ENCODE results near the gene HOXA9. TPM values are rescaled to one million over a fixed set of nuclear protein-coding genes. Genes with fewer than 3 reads are reported as not detected.

The HOXA9 gene
- polyA plus RNA-seq, 6 donors from 2014 or later, result not detected

GRCh38 chr7:27205325-27206280 is 40.3 kb upstream of the HOXA9 start:
- DNase-seq, result no peak
- H3K4me3 Mint-ChIP-seq, result peak overlapping the region in 5 of 8 donors; percentile 14 to 78 (median 42)
- no peak for ATAC-seq (ENCODE audit: low read depth in 2 of 2)
- peaks cover 92 to 98% (median 96%) of the 10 kb centered on the region in 3 donors for H3K27me3 Mint-ChIP-seq
- H3K9me3 Mint-ChIP-seq, result peaks cover 0 to 29% (median 9%) of the 10 kb centered on the region in 7 donors
- H3K36me3 Mint-ChIP-seq, result peaks cover 0 to 5% of the 10 kb centered on the region in 2 donors
- H3K27ac Mint-ChIP-seq, result peak overlapping the region in 3 of 6 donors; percentile 76 to 98 (median 95)
- H3K4me1 Mint-ChIP-seq, result peaks cover 30 to 45% (median 32%) of the 10 kb centered on the region in 3 donors

- peaks cover 0 to 30% (median 9%) of the 10 kb centered on the region in 7 donors for H3K9me3 Mint-ChIP-seq
- H3K27me3 Mint-ChIP-seq, result peaks cover 88 to 98% (median 96%) of the 10 kb centered on the region in 3 donors
- DNase-seq (no peak), ATAC-seq (ENCODE audit: low read depth in 2 of 2) (no peak)
- H3K4me3 Mint-ChIP-seq, result peak overlapping the region in 6 of 8 donors; percentile 18 to 85 (median 56)
- H3K4me1 Mint-ChIP-seq, result peaks cover 28 to 42% (median 33%) of the 10 kb centered on the region in 3 donors
- peaks cover 0 to 5% of the 10 kb centered on the region in 2 donors for H3K36me3 Mint-ChIP-seq
- peak overlapping the region in 4 of 6 donors; percentile 12 to 86 (median 50) for H3K27ac Mint-ChIP-seq
These were observed 39.5 kb upstream of the HOXA9 start for GRCh38 chr7:27204851-27205322.

GRCh38 chr7:27203964-27204594 is 38.7 kb upstream of the HOXA9 start:
- ATAC-seq (ENCODE audit: low read depth in 2 of 2) (no peak), DNase-seq (no peak)
- Mint-ChIP-seq H3K4me1 (peaks cover 30 to 42% (median 36%) of the 10 kb centered on the region in 3 donors), H3K4me3 (peak overlapping the region in 2 of 8 donors; percentile 19 to 85), H3K27ac (peak overlapping the region in 5 of 6 donors; percentile 52 to 96 (median 86)), H3K9me3 (peaks cover 0 to 30% (median 9%) of the 10 kb centered on the region in 7 donors), H3K36me3 (peaks cover 0 to 5% of the 10 kb centered on the region in 2 donors), H3K27me3 (peaks cover 80 to 96% (median 93%) of the 10 kb centered on the region in 3 donors)

GRCh38 chr7:27203365-27203953 is 38.1 kb upstream of the HOXA9 start:
- peaks cover 0 to 30% (median 9%) of the 10 kb centered on the region in 7 donors for H3K9me3 Mint-ChIP-seq
- DNase-seq, result no peak
- H3K4me1 Mint-ChIP-seq, result peaks cover 30 to 43% (median 42%) of the 10 kb centered on the region in 3 donors
- peaks cover 0 to 5% of the 10 kb centered on the region in 2 donors for H3K36me3 Mint-ChIP-seq
- ATAC-seq (ENCODE audit: low read depth in 2 of 2), result no peak
- H3K27ac Mint-ChIP-seq, result peak overlapping the region in 2 of 6 donors; percentile 52 to 72
- peak overlapping the region in 3 of 8 donors; percentile 25 to 85 (median 37) for H3K4me3 Mint-ChIP-seq
- H3K27me3 Mint-ChIP-seq, result peaks cover 75 to 96% (median 93%) of the 10 kb centered on the region in 3 donors

- Mint-ChIP-seq H3K27ac (peak overlapping the region in 2 of 6 donors; percentile 50 to 79), H3K36me3 (peaks cover 0 to 5% of the 10 kb centered on the region in 2 donors), H3K4me1 (peaks cover 35 to 48% (median 48%) of the 10 kb centered on the region in 3 donors), H3K27me3 (peaks cover 75 to 96% (median 94%) of the 10 kb centered on the region in 3 donors), H3K9me3 (peaks cover 0 to 30% (median 13%) of the 10 kb centered on the region in 7 donors), H3K4me3 (peak overlapping the region in 4 of 8 donors; percentile 37 to 85 (median 52))
- no peak for DNase-seq
- ATAC-seq (ENCODE audit: low read depth in 2 of 2), result no peak
These were observed 37.5 kb upstream of the HOXA9 start for GRCh38 chr7:27202862-27203134.

- H3K36me3 Mint-ChIP-seq, result peaks cover 0 to 9% of the 10 kb centered on the region in 2 donors
- peak overlapping the region in 2 of 6 donors; percentile 74 to 97 for H3K27ac Mint-ChIP-seq
- H3K4me1 Mint-ChIP-seq, result peaks cover 35 to 48% (median 48%) of the 10 kb centered on the region in 3 donors
- peaks cover 75 to 96% (median 94%) of the 10 kb centered on the region in 3 donors for H3K27me3 Mint-ChIP-seq
- ATAC-seq (ENCODE audit: low read depth in 2 of 2), result no peak
- H3K9me3 Mint-ChIP-seq, result peaks cover 0 to 30% (median 13%) of the 10 kb centered on the region in 7 donors
- peak overlapping the region in 5 of 8 donors; percentile 70 to 86 (median 83) for H3K4me3 Mint-ChIP-seq
- no peak for DNase-seq
These were observed 36.9 kb upstream of the HOXA9 start for GRCh38 chr7:27202018-27202861.

GRCh38 chr7:27201580-27202017 is 36.3 kb upstream of the HOXA9 start:
- Mint-ChIP-seq H3K36me3 (peaks cover 0 to 9% of the 10 kb centered on the region in 2 donors), H3K27ac (peak overlapping the region in 3 of 6 donors; percentile 24 to 97 (median 74))

GRCh38 chr7:27200761-27201579 is 35.6 kb upstream of the HOXA9 start:
- DNase-seq, result peak; percentile 48
- H3K9me3 Mint-ChIP-seq, result peaks cover 0 to 22% (median 10%) of the 10 kb centered on the region in 7 donors
- peaks cover 0 to 6% of the 10 kb centered on the region in 2 donors for H3K36me3 Mint-ChIP-seq
- H3K27ac Mint-ChIP-seq, result peak overlapping the region in 4 of 6 donors; percentile 22 to 97 (median 57)
- H3K4me1 Mint-ChIP-seq, result peaks cover 35 to 47% (median 46%) of the 10 kb centered on the region in 3 donors
- peak overlapping the region; percentile 54 to 90 (median 83) for H3K4me3 Mint-ChIP-seq
- H3K27me3 Mint-ChIP-seq, result peaks cover 72 to 94% (median 87%) of the 10 kb centered on the region in 3 donors
- peak; percentile 63 to 75 for ATAC-seq (ENCODE audit: low read depth in 2 of 2)

More at GRCh38 chr7:27201580-27202017, 36.3 kb upstream of the HOXA9 start:
- ATAC-seq (ENCODE audit: low read depth in 2 of 2) (no peak), DNase-seq (no peak)
- H3K27me3 Mint-ChIP-seq, result peaks cover 72 to 94% (median 88%) of the 10 kb centered on the region in 3 donors
- H3K4me3 Mint-ChIP-seq, result peak overlapping the region; percentile 54 to 90 (median 83)
- H3K4me1 Mint-ChIP-seq, result peaks cover 35 to 48% (median 48%) of the 10 kb centered on the region in 3 donors
- H3K9me3 Mint-ChIP-seq, result peaks cover 0 to 28% (median 12%) of the 10 kb centered on the region in 7 donors

GRCh38 chr7:27199849-27200760 is 34.8 kb upstream of the HOXA9 start, which contains the start of gene HOXA13:
TSS of gene HOXA13 (minus strand) at chr7:27200091. CDS start at chr7:27200077, 14 bp downstream.
- peak; percentile 38 to 47 for ATAC-seq (ENCODE audit: low read depth in 2 of 2)
- Mint-ChIP-seq H3K4me3 (peak within 1 kb of the TSS; percentile 81 to 91 (median 86)), H3K27me3 (peaks cover 72 to 94% (median 78%) of the 10 kb centered on the region in 3 donors), H3K9me3 (peaks cover 0 to 19% (median 10%) of the 10 kb centered on the region in 7 donors), H3K4me1 (peaks cover 32 to 40% (median 40%) of the 10 kb centered on the region in 3 donors), H3K36me3 (peaks cover 0 to 4% of the 10 kb centered on the region in 2 donors), H3K27ac (peak within 1 kb of the TSS in 4 of 6 donors; percentile 44 to 92 (median 88))
- no peak for DNase-seq

Data from naive B cell (primary cell).